Activated CD4-positive, alpha-beta T cell treated with anti-CD3 and anti-CD28 coated beads, Interleukin-2, amount 50 U/mL, for 24 hours (primary cell): ENCODE results near the gene WNT3A.
"Not testable (repeated sequence)": the region's sequence is repeated elsewhere in the genome, so short reads cannot be mapped to it uniquely, and the experiment has no call there.

ENCODE experiments used
- DNase-seq, 2 donors: peaks; one replicate each; pipeline ENCODE4 v3.0.0-alpha.2; 2020; ENCODE audit warnings: low read depth in 1 of 2, low spot score in 1 of 2

Gene WNT3A

GRCh38 chr1:228006786-228007048 lies at the start of gene WNT3A:
Gene WNT3A (plus strand): TSS chr1:228006998. CDS start chr1:228007129, 131 bp downstream.
- DNase-seq: no peak

- no peak for DNase-seq
Measured at GRCh38 chr1:227958617-227959324, 48.0 kb upstream of the WNT3A start.

- DNase-seq: no peak
Measured at GRCh38 chr1:227959325-227959860, 47.4 kb upstream of the WNT3A start.

DNA sequence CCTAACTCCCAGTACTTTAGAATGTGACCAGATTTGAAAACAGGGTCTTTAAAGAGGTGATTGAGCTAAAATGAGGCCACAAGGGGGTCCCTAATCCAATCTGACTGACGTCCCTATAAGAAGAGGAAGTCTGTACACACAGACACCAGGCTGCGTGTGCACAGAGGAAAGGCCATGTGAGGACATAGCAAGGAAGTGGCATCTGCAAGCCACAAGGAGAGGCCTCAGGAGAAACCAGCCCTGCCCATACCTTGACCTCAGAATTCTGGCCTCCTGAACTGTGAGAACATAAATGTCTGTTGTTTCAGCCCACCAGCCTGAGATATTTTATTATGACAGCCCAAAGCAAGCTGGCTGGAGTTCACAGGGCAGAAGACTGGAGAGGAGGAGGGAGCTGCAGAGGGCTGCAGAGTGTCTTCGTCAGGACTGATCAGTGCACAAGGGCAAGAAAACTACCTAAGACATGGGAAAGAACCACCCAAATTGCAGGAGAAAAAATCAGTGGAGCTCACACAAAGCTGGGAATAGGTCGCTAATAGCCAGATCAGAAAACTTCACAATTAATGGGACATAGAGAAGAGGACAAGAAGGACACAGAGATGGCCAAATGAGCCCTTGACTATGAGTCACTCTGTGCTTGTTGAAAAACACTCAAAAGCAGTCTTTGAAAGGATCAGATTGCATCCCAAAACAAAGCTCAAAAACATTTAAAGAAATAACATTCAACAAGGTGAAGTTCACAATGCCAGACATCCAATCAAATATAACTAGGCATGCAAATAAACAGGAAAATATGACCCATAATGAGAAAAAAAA lies 44.9 kb upstream of the WNT3A start:
- no peak for DNase-seq

DNA sequence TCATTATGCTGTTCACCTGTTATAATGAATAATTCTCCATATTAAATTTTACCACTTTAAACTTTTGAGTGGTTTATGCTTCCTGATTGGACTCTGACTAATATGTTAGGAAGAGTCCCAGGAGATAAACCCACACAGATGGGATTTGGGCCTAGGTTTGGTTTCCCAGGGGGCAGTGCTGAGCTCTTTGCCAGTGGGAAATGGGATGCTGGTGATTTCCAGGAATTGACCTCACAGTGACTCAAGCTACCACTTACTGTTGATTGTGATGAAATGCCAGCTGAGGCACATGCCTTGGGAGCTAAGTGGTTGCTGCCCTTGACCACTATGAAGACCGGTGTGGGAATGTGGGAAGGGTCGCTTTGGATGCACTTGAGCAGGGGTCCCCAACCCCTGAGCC lies 40.1 kb upstream of the WNT3A start:
- DNase-seq: not testable (repeated sequence)

GRCh38 chr1:227967815-227968214 lies 39.0 kb upstream of the WNT3A start:
- DNase-seq: not testable (repeated sequence)

DNA sequence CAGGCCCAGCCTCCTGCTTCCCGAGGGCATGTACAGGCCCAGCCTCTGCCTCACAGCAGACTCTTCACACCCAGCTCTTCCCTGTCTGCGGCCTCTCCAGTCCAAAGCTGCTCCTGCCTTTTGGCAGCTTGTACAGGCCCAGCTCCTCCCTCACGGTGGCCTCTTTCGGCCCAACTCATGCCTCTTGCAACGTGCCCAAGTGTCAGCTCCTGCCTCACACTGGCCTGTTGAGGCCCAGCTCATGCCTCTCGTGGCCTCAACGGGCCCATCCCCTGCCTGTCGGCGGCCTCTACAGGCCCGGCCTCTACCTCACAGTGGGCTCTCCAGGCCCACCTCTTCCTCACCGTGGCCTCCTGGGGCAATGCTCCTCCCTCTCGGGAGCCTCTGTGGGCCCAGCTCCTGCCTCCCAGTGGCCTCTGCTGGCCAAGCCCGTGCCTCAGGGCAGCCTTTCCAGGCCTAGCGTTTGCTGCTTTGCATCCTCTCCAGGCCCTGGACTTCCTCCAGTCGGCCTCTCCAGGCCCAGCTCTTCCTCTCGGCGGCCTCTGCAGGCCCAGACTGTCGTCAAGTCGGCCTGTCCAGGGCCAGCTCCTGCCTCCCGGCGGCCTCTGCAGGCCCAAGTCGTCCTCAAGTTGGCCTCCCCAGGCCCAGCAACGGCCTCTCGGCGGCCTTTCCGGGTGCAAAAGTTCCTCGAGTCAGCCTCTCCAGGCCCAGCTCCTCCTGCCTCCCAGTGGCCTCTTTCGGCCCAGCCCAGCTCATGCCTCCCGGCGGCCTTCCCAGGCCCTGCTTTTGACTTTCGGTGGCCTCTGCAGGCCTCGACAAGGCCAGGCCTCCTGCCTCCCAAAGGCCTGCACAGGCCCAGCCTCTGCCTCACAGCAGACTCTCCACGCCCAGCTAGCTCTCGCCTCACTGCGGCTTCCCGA lies 36.5 kb upstream of the WNT3A start:
- not testable (repeated sequence) for DNase-seq

- not testable (repeated sequence) for DNase-seq
Measured at GRCh38 chr1:227971216-227971615, 35.6 kb upstream of the WNT3A start.

DNA sequence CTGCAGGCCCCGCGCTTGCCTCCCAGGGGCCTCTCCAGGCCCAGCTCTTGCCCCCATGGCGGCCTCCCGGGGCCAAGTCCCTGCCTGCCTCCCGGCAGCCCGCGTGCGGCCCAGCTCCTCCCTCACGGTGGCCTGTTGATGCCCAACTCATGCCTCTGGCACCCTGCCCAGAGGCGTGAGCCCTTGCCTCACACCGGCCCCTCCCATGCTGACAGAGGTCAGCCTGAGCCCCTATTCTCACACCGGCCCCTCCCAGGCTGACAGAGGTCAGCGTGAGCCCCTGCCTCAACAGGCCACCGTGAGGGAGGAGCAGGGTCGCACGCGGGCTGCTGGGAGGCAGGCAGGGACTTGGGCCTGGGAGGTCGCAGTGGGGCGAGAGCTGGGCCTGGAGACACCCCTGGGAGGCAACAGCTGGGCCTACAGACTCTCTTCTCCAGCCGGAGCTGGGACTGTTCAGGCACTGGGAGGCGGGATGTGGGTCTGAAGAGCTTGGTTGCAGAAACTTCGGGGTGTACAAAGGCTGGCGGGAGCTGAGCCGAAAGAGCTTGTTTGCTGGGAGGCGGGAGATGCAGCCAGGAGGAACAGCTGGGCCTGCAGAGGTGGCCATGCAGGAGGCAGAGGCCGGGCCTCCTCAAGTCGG lies 35.0 kb upstream of the WNT3A start:
- not testable (repeated sequence) for DNase-seq

DNA sequence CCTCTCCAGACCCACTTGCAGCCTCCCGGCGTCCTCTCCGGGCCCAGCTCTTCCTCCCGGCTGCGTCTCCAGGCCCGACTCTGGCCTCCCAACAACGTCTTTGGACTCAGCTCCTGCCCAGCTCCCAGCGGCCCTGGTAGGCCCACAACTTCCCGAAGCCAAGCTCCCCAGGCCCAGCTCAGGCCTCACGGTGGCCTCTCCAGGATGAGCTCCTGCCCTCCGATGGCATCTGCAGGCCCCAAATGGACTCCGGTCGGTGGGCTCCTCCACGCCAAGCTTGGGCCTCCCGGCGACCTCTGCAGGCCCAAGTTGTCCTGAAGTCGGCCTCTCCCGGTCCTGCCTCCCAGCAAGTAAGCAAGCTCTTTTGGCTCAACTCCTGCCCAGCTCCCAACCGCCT lies 34.5 kb upstream of the WNT3A start:
- DNase-seq: not testable (repeated sequence)

DNA sequence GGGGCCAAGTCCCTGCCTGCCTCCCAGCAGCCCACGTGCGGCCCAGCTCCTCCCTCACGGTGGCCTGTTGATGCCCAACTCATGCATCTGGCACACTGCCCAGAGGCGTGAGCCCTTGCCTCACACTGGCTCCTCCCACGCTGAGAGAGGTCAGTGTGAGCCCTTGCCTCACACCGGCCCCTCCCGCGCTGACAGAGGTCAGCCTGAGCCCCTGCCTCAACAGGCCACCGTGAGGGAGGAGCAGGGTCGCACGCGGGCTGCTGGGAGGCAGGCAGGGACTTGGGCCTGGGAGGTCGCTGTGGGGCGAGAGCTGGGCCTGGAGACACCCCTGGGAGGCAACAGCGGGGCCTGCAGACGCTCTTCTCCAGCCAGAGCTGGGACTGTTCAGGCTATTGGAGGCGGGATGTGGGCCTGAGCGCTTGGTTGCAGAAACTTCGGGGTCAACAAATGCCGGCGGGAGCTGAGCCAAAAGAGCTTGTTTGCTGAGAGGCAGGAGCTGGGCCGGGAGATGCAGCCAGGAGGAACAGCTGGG lies 33.9 kb upstream of the WNT3A start:
- DNase-seq: not testable (repeated sequence)

DNA sequence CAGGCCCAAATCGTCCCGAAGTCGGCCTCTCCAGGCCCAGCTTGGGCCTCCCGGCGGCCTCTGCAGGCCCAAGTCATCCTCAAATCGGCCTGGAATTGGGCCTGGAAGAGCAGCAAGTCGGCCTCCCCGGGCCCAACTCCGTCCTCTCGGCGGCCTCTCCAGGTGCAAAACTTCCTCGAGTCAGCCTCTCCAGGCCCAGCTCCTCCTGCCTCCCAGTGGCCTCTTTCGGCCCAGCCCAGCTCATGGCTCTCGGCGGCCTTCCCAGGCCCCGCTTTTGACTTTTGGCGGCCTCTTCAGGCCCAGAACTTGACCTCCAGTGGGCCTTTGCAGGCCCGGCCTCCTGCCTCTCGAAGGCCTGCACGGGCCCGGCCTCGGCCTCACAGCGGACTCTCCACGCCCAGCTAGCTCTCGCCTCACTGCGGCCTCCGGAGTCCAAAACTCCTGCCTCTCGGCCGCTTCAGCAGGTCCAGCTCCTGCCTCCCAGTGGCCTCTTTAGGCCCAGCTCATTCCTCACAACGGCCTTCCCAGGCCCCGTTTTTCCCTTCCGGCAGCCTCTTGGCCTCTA lies 33.0 kb upstream of the WNT3A start:
- not testable (repeated sequence) for DNase-seq

GRCh38 chr1:227975583-227976283 lies 31.1 kb upstream of the WNT3A start:
- DNase-seq: not testable (repeated sequence)

DNA sequence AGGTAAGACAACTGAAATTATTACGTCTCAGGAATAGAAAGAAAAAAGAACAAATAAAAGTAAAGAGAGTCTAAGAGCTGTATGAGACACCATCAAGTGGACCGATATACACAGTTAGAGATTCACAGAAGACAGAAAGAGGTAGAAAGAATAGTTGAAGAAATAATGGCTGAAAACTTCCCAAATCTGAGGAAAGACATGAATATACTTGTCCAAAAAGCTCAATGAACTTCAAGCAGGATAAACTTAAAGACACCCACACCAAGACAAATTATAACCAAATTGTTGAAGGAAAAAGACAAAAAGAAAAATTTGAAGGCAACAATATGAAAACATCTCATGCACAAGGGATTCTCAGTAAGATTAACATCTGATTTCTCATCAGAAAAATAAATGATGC lies 19.6 kb upstream of the WNT3A start:
- DNase-seq: no peak

GRCh38 chr1:227994632-227995300 lies 12.0 kb upstream of the WNT3A start:
- no peak for DNase-seq

DNA sequence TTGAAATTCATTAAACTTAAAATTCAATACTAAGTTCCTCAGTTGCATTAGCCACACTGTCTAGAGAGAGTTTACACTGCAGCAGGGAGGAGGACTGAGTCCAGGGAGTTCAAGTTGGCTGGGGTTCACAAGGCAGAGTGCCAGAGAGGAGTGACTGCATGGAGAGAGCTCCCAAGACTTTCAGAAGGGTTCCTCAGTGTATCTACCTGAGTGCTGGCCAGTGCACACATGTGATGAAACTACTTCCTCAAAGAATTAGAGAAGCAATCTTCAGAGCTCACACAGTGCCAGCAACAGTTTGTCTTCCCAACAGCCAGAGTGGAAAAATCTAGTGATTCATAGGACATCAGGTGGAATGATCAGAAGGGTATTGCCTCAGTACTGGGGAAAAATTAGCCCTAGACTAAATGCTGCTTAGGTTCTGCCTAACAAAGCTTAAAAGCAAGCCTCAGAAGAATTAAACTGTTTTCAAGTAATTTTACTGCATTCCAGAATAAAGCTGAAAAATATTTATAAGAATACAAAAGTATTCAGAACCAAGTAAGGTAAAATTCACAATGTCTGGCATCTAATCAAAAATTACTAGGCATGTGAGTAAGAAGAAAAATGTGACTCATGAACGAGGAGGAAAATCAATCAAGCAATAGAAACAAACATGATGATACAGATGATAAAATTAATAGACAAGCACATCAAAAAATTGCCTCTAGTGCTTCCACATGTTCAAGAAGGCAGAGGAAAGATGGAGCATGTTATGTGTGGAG lies 10.4 kb upstream of the WNT3A start:
- no peak for DNase-seq

DNA sequence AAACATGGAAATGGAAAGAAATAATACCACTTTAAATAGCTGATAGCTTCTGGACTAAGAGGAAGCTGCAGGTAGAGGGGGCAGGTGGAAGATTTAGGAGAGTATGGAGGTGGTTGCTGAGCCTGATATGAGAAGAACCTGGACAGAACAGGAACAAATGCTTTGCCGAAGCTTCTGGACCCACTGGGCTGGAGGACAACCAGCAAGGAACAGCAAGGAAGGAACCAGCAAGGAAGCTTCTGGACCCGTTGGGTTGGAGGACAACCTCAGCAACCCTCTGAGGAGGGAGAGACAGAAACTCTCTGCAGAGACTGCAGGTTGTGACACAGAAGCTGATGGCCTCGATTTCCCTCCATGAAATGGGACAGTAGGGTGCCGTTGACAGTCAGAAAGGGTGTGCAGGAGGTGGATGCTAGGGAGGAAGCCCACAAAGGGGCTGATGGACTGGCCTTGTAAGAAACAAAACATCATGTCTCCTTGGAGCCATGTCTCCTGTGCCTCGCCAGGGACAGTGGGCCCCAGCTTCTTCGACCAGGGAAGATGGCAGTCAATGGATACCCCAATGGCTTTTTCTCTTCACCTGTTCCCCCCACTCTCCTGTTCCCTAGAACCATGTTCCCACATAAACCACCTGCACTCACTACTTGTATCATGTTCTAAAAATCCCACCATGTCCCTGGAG lies 8.3 kb upstream of the WNT3A start:
- DNase-seq: no peak
